GM23338 (cell line): ENCODE measurements around the gene CCNB1. TPM values are rescaled to one million over a fixed set of nuclear protein-coding genes. Genes with fewer than 3 reads are reported as not detected.

ENCODE experiments used
- ATAC-seq: fragments of 200-7000 bp; cut with Tn5 transposase; 3 replicates; pipeline ENCODE4 v1.9.1; 2020
- DNase-seq: peaks from one replicate; pipeline ENCODE4 v3.0.0-alpha.2; 2015; ENCODE audit warnings: low spot score
- H2AFZ ChIP-seq: fragments of 200-600 bp; sonication (generic); 2 replicates; pipeline ENCODE4 v1.8.0; 2016; ENCODE audit warnings: antibody characterized with exemption, mild to moderate bottlenecking, moderate library complexity
- H3F3A ChIP-seq: fragments of 200-600 bp; sonication (generic); replicated peaks from 2 replicates; pipeline ENCODE4 v1.8.0; 2017; ENCODE audit warnings: antibody characterized with exemption, mixed run types, low read depth
- H3K27ac ChIP-seq: fragments of 200-600 bp; sonication (generic); 2 replicates; pipeline ENCODE4 v1.6.1; 2016; ENCODE audit warnings: low read depth
- H3K27me3 ChIP-seq: fragments of 200-600 bp; sonication (generic); 2 replicates; pipeline ENCODE4 v1.8.0; 2016; ENCODE audit warnings: mild to moderate bottlenecking, mixed run types, moderate library complexity; ENCODE audit not compliant: insufficient read depth
- H3K36me3 ChIP-seq: fragments of 200-600 bp; sonication (generic); 2 replicates; pipeline ENCODE4 v1.8.0; 2016; ENCODE audit warnings: mild to moderate bottlenecking; ENCODE audit not compliant: insufficient read depth
- H3K4me1 ChIP-seq: fragments of 200-600 bp; sonication (generic); 2 replicates; pipeline ENCODE4 v1.8.0; 2016; ENCODE audit warnings: mild to moderate bottlenecking, moderate library complexity; ENCODE audit not compliant: insufficient read depth
- H3K4me2 ChIP-seq: fragments of 200-600 bp; sonication (generic); 2 replicates; pipeline ENCODE4 v1.7.1; 2017; ENCODE audit warnings: mixed run types
- H3K4me3 ChIP-seq: fragments of 200-600 bp; sonication (generic); 2 replicates; pipeline ENCODE4 v1.6.1; 2016; ENCODE audit warnings: mixed run types
- H3K79me2 ChIP-seq: fragments of 200-600 bp; sonication (generic); replicated peaks from 2 replicates; pipeline ENCODE4 v1.8.0; 2017; ENCODE audit warnings: mild to moderate bottlenecking; ENCODE audit not compliant: insufficient read depth
- H3K9me2 ChIP-seq: fragments of 200-600 bp; sonication (generic); 2 replicates; pipeline ENCODE4 v1.8.0; 2017; ENCODE audit not compliant: insufficient read depth
- H4K20me1 ChIP-seq: fragments of 200-600 bp; sonication (generic); replicated peaks from 2 replicates; pipeline ENCODE4 v1.8.0; 2017; ENCODE audit warnings: mild to moderate bottlenecking; ENCODE audit not compliant: insufficient read depth
- H3K27ac Mint-ChIP-seq: 2 replicates; pipeline ENCODE4 v1.8.0; 2020; ENCODE audit warnings: inconsistent platforms, mild to moderate bottlenecking, moderate library complexity, mixed read lengths
- H3K27me3 Mint-ChIP-seq: 3 replicates; pipeline ENCODE4 v1.8.0; 2022; ENCODE audit warnings: low read depth, mild to moderate bottlenecking, moderate library complexity, mixed read lengths, inconsistent platforms; ENCODE audit not compliant: insufficient read depth, poor library complexity
- H3K36me3 Mint-ChIP-seq: 3 replicates; pipeline ENCODE4 v1.8.0; 2021; ENCODE audit warnings: low read depth, mild to moderate bottlenecking, inconsistent platforms, moderate library complexity, mixed read lengths
- H3K4me1 Mint-ChIP-seq: 3 replicates; pipeline ENCODE4 v1.8.0; 2020; ENCODE audit warnings: mild to moderate bottlenecking, inconsistent platforms, mixed read lengths
- H3K4me3 Mint-ChIP-seq: 3 replicates; pipeline ENCODE4 v1.8.0; 2021; ENCODE audit warnings: moderate library complexity, mild to moderate bottlenecking, inconsistent platforms, mixed read lengths
- H3K9me3 Mint-ChIP-seq: 3 replicates; pipeline ENCODE4 v1.8.0; 2020; ENCODE audit warnings: moderate library complexity, mild to moderate bottlenecking, inconsistent platforms, mixed read lengths
- CREB1 ChIP-seq: fragments of 250-450 bp; sonication (Bioruptor Pico); IDR thresholded peaks from 2 replicates; pipeline ENCODE4 v1.5.0; 2020; ENCODE audit warnings: low read depth, mild to moderate bottlenecking, moderate library complexity
- ETS1 ChIP-seq: IDR thresholded peaks from 2 replicates; pipeline ENCODE4 v1.6.1; 2016; ENCODE audit warnings: antibody characterized with exemption
- EZH2 ChIP-seq: fragments of 200-600 bp; sonication (generic); IDR thresholded peaks from one replicate; pipeline ENCODE4 v1.8.0; 2017; ENCODE audit warnings: antibody characterized with exemption, mild to moderate bottlenecking, low read depth; ENCODE audit not compliant: unreplicated experiment
- EZH2phosphoT487 ChIP-seq: fragments of 200-600 bp; sonication (generic); IDR thresholded peaks from one replicate; pipeline ENCODE4 v1.8.1; 2018; ENCODE audit warnings: antibody characterized with exemption; ENCODE audit not compliant: unreplicated experiment
- JUNB ChIP-seq: IDR thresholded peaks from one replicate; pipeline ENCODE4 v1.6.1; 2016; ENCODE audit warnings: antibody characterized with exemption; ENCODE audit not compliant: unreplicated experiment
- NANOG ChIP-seq: IDR thresholded peaks from 2 replicates; pipeline ENCODE4 v1.6.1; 2016; ENCODE audit warnings: antibody characterized with exemption, borderline replicate concordance
- POLR2AphosphoS5 ChIP-seq: IDR thresholded peaks from 2 replicates; pipeline ENCODE4 v1.6.1; 2016; ENCODE audit warnings: antibody characterized with exemption, low read depth
- STAT1 ChIP-seq: IDR thresholded peaks from one replicate; pipeline ENCODE4 v1.6.1; 2016; ENCODE audit warnings: antibody characterized with exemption; ENCODE audit not compliant: unreplicated experiment
- ZNF114 ChIP-seq: fragments of 250-450 bp; sonication (Bioruptor Pico); IDR thresholded peaks from 2 replicates; pipeline ENCODE4 v1.5.0; 2020; ENCODE audit warnings: mild to moderate bottlenecking, moderate library complexity
- ZNF331 ChIP-seq: fragments of 250-450 bp; sonication (Bioruptor Pico); IDR thresholded peaks from 2 replicates; pipeline ENCODE4 v1.5.0; 2020; ENCODE audit warnings: low read depth, mild to moderate bottlenecking, moderate library complexity
- polyA plus RNA-seq: library from polyadenylated mRNA; unstranded; fragments of >200 nt; fragmentation: Nextera tagmentation; extraction: Ambion mirVana; gene quantifications from 2 replicates; pipeline ENCODE4 v1.2.1, GENCODE V29; 2016
- total RNA-seq: library from RNA; depleted of rRNA; stranded (reverse); fragments of >200 nt; shearing (Covaris generic); gene quantifications from 2 replicates; pipeline ENCODE4 v1.2.3, GENCODE V29; 2014
- TF ChIP-seq, protein P1 (sequence below), 2 experiments: fragments of 200-600 bp in 1 of 2; sonication (generic) in 1 of 2; conservative IDR thresholded peaks; 2 replicates each; pipeline versions ENCODE4 v1.5.1 to v1.6.1; 2016 to 2017; ENCODE audit warnings: antibody characterized with exemption in 2 of 2, low read depth in 2 of 2, mild to moderate bottlenecking in 2 of 2, moderate library complexity in 1 of 2
- TF ChIP-seq, protein P2 (sequence below): fragments of 250-450 bp; sonication (Bioruptor Pico); IDR thresholded peaks from 2 replicates; pipeline ENCODE4 v1.5.0; 2020; ENCODE audit warnings: mild to moderate bottlenecking, moderate library complexity
- TF ChIP-seq, protein P3 (sequence below): IDR thresholded peaks from one replicate; pipeline ENCODE4 v1.6.1; 2018; ENCODE audit warnings: antibody characterized with exemption; ENCODE audit not compliant: unreplicated experiment

Gene CCNB1
- total and polyA plus RNA-seq, 2 experiments from 2014 or later: 273 to 400 TPM

DNA sequence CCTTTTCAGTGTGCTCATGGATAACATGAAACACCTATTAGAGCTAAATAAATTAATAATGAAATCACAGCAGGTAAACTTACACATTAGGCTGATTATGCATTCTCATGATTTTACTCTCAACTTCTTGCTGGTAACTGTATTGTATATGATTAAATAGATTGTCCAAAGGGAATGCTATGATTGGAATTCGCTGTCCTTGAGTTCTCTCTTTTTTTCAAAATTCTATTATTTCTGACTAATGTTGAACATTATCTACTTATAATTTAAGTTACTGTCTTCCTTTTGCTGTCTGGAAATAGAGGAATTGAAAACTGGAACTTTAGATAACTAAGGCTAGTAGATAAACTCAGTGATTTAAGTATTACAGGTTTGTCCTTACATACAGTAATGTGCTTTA, 35.5 kb downstream of the CCNB1 start:
- no peak overlapping the region for H3K27ac Mint-ChIP-seq
- H3K36me3 Mint-ChIP-seq: peaks cover 76% of the 10 kb centered on the region
- ATAC-seq: no peak

More for the DNA sequence above, 35.5 kb downstream of the CCNB1 start:
- Mint-ChIP-seq H3K9me3 (no peaks in the 10 kb centered on the region), H3K4me1 (no peaks in the 10 kb centered on the region), H3K27me3 (peaks cover 1% of the 10 kb centered on the region), H3K4me3 (no peak overlapping the region)
- Histone ChIP-seq H3F3A (no peaks in the 10 kb centered on the region), H3K36me3 (peaks cover 37% of the 10 kb centered on the region), H2AFZ (no peak overlapping the region), H3K4me2 (no peak overlapping the region), H3K27ac (no peak overlapping the region), H3K27me3 (no peaks in the 10 kb centered on the region), H3K4me1 (no peaks in the 10 kb centered on the region), H3K79me2 (no peaks in the 10 kb centered on the region), H4K20me1 (peaks cover 7% of the 10 kb centered on the region; the same call in 1 of the 2 replicates), H3K9me2 (no peaks in the 10 kb centered on the region), H3K4me3 (no peak overlapping the region)
- no peak for DNase-seq
- TF ChIP-seq ZNF114 (CRISPR knock-in tag) (no peak), EZH2 (no peak), STAT1 (no peak), JUNB (no peak), POLR2AphosphoS5 (no peak), ZNF331 (CRISPR knock-in tag) (no peak), CREB1 (CRISPR knock-in tag) (no peak), EZH2phosphoT487 (no peak), ETS1 (no peak), NANOG (no peak)
- TF ChIP-seq, protein P1, sequence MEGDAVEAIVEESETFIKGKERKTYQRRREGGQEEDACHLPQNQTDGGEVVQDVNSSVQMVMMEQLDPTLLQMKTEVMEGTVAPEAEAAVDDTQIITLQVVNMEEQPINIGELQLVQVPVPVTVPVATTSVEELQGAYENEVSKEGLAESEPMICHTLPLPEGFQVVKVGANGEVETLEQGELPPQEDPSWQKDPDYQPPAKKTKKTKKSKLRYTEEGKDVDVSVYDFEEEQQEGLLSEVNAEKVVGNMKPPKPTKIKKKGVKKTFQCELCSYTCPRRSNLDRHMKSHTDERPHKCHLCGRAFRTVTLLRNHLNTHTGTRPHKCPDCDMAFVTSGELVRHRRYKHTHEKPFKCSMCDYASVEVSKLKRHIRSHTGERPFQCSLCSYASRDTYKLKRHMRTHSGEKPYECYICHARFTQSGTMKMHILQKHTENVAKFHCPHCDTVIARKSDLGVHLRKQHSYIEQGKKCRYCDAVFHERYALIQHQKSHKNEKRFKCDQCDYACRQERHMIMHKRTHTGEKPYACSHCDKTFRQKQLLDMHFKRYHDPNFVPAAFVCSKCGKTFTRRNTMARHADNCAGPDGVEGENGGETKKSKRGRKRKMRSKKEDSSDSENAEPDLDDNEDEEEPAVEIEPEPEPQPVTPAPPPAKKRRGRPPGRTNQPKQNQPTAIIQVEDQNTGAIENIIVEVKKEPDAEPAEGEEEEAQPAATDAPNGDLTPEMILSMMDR (conservative IDR thresholded peaks at IDR 0.05; ENCODE audit: low read depth in 2 of 2): no peak
- TF ChIP-seq, protein P2, sequence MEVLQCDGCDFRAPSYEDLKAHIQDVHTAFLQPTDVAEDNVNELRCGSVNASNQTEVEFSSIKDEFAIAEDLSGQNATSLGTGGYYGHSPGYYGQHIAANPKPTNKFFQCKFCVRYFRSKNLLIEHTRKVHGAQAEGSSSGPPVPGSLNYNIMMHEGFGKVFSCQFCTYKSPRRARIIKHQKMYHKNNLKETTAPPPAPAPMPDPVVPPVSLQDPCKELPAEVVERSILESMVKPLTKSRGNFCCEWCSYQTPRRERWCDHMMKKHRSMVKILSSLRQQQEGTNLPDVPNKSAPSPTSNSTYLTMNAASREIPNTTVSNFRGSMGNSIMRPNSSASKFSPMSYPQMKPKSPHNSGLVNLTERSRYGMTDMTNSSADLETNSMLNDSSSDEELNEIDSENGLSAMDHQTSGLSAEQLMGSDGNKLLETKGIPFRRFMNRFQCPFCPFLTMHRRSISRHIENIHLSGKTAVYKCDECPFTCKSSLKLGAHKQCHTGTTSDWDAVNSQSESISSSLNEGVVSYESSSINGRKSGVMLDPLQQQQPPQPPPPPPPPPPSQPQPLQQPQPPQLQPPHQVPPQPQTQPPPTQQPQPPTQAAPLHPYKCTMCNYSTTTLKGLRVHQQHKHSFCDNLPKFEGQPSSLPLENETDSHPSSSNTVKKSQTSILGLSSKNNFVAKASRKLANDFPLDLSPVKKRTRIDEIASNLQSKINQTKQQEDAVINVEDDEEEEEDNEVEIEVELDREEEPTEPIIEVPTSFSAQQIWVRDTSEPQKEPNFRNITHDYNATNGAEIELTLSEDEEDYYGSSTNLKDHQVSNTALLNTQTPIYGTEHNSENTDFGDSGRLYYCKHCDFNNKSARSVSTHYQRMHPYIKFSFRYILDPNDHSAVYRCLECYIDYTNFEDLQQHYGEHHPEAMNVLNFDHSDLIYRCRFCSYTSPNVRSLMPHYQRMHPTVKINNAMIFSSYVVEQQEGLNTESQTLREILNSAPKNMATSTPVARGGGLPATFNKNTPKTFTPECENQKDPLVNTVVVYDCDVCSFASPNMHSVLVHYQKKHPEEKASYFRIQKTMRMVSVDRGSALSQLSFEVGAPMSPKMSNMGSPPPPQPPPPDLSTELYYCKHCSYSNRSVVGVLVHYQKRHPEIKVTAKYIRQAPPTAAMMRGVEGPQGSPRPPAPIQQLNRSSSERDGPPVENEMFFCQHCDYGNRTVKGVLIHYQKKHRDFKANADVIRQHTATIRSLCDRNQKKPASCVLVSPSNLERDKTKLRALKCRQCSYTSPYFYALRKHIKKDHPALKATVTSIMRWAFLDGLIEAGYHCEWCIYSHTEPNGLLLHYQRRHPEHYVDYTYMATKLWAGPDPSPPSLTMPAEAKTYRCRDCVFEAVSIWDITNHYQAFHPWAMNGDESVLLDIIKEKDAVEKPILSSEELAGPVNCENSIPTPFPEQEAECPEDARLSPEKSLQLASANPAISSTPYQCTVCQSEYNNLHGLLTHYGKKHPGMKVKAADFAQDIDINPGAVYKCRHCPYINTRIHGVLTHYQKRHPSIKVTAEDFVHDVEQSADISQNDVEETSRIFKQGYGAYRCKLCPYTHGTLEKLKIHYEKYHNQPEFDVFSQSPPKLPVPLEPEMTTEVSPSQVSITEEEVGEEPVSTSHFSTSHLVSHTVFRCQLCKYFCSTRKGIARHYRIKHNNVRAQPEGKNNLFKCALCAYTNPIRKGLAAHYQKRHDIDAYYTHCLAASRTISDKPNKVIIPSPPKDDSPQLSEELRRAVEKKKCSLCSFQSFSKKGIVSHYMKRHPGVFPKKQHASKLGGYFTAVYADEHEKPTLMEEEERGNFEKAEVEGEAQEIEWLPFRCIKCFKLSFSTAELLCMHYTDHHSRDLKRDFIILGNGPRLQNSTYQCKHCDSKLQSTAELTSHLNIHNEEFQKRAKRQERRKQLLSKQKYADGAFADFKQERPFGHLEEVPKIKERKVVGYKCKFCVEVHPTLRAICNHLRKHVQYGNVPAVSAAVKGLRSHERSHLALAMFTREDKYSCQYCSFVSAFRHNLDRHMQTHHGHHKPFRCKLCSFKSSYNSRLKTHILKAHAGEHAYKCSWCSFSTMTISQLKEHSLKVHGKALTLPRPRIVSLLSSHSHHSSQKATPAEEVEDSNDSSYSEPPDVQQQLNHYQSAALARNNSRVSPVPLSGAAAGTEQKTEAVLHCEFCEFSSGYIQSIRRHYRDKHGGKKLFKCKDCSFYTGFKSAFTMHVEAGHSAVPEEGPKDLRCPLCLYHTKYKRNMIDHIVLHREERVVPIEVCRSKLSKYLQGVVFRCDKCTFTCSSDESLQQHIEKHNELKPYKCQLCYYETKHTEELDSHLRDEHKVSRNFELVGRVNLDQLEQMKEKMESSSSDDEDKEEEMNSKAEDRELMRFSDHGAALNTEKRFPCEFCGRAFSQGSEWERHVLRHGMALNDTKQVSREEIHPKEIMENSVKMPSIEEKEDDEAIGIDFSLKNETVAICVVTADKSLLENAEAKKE: no peak
- TF ChIP-seq, protein P3, sequence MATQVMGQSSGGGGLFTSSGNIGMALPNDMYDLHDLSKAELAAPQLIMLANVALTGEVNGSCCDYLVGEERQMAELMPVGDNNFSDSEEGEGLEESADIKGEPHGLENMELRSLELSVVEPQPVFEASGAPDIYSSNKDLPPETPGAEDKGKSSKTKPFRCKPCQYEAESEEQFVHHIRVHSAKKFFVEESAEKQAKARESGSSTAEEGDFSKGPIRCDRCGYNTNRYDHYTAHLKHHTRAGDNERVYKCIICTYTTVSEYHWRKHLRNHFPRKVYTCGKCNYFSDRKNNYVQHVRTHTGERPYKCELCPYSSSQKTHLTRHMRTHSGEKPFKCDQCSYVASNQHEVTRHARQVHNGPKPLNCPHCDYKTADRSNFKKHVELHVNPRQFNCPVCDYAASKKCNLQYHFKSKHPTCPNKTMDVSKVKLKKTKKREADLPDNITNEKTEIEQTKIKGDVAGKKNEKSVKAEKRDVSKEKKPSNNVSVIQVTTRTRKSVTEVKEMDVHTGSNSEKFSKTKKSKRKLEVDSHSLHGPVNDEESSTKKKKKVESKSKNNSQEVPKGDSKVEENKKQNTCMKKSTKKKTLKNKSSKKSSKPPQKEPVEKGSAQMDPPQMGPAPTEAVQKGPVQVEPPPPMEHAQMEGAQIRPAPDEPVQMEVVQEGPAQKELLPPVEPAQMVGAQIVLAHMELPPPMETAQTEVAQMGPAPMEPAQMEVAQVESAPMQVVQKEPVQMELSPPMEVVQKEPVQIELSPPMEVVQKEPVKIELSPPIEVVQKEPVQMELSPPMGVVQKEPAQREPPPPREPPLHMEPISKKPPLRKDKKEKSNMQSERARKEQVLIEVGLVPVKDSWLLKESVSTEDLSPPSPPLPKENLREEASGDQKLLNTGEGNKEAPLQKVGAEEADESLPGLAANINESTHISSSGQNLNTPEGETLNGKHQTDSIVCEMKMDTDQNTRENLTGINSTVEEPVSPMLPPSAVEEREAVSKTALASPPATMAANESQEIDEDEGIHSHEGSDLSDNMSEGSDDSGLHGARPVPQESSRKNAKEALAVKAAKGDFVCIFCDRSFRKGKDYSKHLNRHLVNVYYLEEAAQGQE: no peak
